ENCODE data around the gene CD99L2.
"Not testable (repeated sequence)": the region's sequence is repeated elsewhere in the genome, so short reads cannot be mapped to it uniquely, and the experiment has no call there.

The CD99L2 gene

GRCh38 chrX:150849996-150850720 is 48.3 kb downstream of the CD99L2 start:
- no peak for DNase-seq

- DNase-seq = no peak
Measured at GRCh38 chrX:150849486-150849885, 49.0 kb downstream of the CD99L2 start.

- DNase-seq = no peak
Measured at GRCh38 chrX:150848914-150849365, 49.5 kb downstream of the CD99L2 start.

GRCh38 chrX:150847088-150847487 is 51.4 kb downstream of the CD99L2 start:
- no peak for DNase-seq

- no peak for DNase-seq
Measured at GRCh38 chrX:150846130-150846529, 52.3 kb downstream of the CD99L2 start.

- DNase-seq = no peak
Measured at GRCh38 chrX:150845091-150845490, 53.4 kb downstream of the CD99L2 start.

GRCh38 chrX:150844016-150844415 is 54.5 kb downstream of the CD99L2 start:
- DNase-seq = no peak

- DNase-seq = no peak
Measured at GRCh38 chrX:150842198-150842685, 56.2 kb downstream of the CD99L2 start.

GRCh38 chrX:150841456-150842197 is 56.8 kb downstream of the CD99L2 start:
- no peak for DNase-seq

- no peak for DNase-seq
Measured at GRCh38 chrX:150837845-150838244, 60.6 kb downstream of the CD99L2 start.

GRCh38 chrX:150834695-150835094 is 63.8 kb downstream of the CD99L2 start:
- no peak for DNase-seq

- no peak for DNase-seq
Measured at GRCh38 chrX:150833454-150834056, 64.9 kb downstream of the CD99L2 start.

- DNase-seq = no peak
Measured at GRCh38 chrX:150831863-150832262, 66.6 kb downstream of the CD99L2 start.

GRCh38 chrX:150828785-150829184 is 69.7 kb downstream of the CD99L2 start:
- no peak for DNase-seq

GRCh38 chrX:150824352-150824751 is 74.1 kb downstream of the CD99L2 start:
- not testable (repeated sequence) for DNase-seq

GRCh38 chrX:150823826-150824225 is 74.6 kb downstream of the CD99L2 start:
- DNase-seq = not testable (repeated sequence)

- no peak for DNase-seq
Measured at GRCh38 chrX:150821971-150822370, 76.5 kb downstream of the CD99L2 start.

- DNase-seq = no peak
Measured at GRCh38 chrX:150813922-150814321, 84.5 kb downstream of the CD99L2 start.

GRCh38 chrX:150806827-150807226 is 91.6 kb downstream of the CD99L2 start:
- DNase-seq = no peak

GRCh38 chrX:150805736-150806135 is 92.7 kb downstream of the CD99L2 start:
- DNase-seq = no peak

GRCh38 chrX:150792949-150793527 is 105.4 kb downstream of the CD99L2 start:
- DNase-seq = no peak

GRCh38 chrX:150790021-150790420 is 108.4 kb downstream of the CD99L2 start:
- no peak for DNase-seq

- DNase-seq = no peak
Measured at GRCh38 chrX:150781677-150782076, 116.8 kb downstream of the CD99L2 start.

Data from activated CD4-positive, alpha-beta T cell treated with anti-CD3 and anti-CD28 coated beads, Interleukin-2, amount 50 U/mL, for 1 hour (primary cell).